Astrocyte (in vitro differentiated cells and primary cell): ENCODE measurements around the gene SLC12A5.

ENCODE experiments used
- EZH2 ChIP-seq: IDR thresholded peaks from 2 replicates; pipeline ENCODE4 v1.6.1; 2012; ENCODE audit warnings: mild to moderate bottlenecking, low read length, inconsistent platforms; ENCODE audit not compliant: insufficient read depth
- TF ChIP-seq, protein P1 (sequence below): IDR thresholded peaks from 2 replicates; pipeline ENCODE4 v1.5.1; 2011; ENCODE audit warnings: low read depth, mild to moderate bottlenecking, inconsistent platforms, low read length, moderate library complexity; ENCODE audit not compliant: insufficient read depth

GRCh38 chr20:46037036-46037435, 8.0 kb downstream of the SLC12A5 start:
- TF ChIP-seq EZH2, result no peak
- TF ChIP-seq, protein P1, sequence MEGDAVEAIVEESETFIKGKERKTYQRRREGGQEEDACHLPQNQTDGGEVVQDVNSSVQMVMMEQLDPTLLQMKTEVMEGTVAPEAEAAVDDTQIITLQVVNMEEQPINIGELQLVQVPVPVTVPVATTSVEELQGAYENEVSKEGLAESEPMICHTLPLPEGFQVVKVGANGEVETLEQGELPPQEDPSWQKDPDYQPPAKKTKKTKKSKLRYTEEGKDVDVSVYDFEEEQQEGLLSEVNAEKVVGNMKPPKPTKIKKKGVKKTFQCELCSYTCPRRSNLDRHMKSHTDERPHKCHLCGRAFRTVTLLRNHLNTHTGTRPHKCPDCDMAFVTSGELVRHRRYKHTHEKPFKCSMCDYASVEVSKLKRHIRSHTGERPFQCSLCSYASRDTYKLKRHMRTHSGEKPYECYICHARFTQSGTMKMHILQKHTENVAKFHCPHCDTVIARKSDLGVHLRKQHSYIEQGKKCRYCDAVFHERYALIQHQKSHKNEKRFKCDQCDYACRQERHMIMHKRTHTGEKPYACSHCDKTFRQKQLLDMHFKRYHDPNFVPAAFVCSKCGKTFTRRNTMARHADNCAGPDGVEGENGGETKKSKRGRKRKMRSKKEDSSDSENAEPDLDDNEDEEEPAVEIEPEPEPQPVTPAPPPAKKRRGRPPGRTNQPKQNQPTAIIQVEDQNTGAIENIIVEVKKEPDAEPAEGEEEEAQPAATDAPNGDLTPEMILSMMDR, result no peak
